ENCODE data around the gene FANCC. TPM values are rescaled to one million over a fixed set of nuclear protein-coding genes. Genes with fewer than 3 reads are reported as not detected.

FANCC gene
- total RNA-seq, 2 donors from 2014 or later = 17.6 to 23.5 TPM

DNA sequence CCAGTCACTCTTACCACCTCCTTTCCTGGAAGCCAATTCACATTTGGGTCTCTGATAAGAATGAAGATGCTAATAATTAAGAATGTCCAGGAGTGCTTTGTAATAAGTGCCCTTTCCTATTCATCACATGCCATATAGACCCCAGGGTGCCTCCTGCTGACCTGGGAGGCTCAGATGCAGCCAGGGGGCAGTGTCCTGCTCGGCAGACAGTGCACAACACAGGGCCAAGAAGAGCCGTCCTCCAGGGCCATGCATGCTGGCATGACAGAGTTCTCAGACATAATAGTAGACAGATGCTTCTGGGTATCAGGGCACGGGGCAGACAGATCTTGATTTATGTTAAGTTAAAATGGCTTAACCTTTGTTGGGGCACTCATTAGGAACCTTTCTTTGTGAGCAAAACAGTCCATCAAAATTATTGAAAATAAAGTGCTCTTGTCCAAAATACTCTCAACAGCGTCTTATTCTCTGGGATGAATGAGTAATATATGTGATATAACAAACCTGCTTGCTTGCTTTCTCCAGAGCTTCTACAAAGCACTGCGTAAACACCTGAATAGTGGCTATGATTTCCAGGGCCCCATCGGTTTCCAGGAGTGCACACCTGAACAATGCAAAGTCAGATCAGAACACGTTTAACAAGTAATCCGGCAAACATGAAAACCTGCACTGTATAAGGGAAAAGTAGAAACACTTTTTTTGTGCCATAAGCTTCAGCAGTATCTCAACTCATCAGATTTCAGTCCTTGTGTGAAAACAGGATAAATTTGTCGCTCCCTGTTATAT, 192.7 kb downstream of the FANCC start:
- Mint-ChIP-seq H3K4me3 (no peak overlapping the region), H3K36me3 (ENCODE audit: low read depth) (peaks cover 13% of the 10 kb centered on the region), H3K9me3 (no peaks in the 10 kb centered on the region), H3K27me3 (ENCODE audit: insufficient read depth) (no peaks in the 10 kb centered on the region), H3K27ac (no peak overlapping the region), H3K4me1 (peaks cover 14% of the 10 kb centered on the region)
- Histone ChIP-seq H3K9me3 (ENCODE audit: control insufficient read depth, low read length) (no peaks in the 10 kb centered on the region), H3K27ac (ENCODE audit: low read depth, low read length) (no peak overlapping the region), H3K27me3 (ENCODE audit: control insufficient read depth, insufficient read depth, low read length, poor library complexity, severe bottlenecking) (no peaks in the 10 kb centered on the region), H3K4me3 (ENCODE audit: low read length) (no peak overlapping the region), H3K4me1 (ENCODE audit: control insufficient read depth, insufficient read depth, low read length) (peaks cover 4% of the 10 kb centered on the region), H3K36me3 (ENCODE audit: control insufficient read depth, insufficient read depth, low read length) (peaks cover 3% of the 10 kb centered on the region), H3K9ac (ENCODE audit: extremely low read depth, low read length, poor library complexity, severe bottlenecking) (no peak overlapping the region)
- peak; percentile 73 for DNase-seq
- WGBS, 2 experiments (ENCODE audit: insufficient coverage in 1 of 2, insufficient read length in 1 of 2) = 91 to 97% methylated on average over 7 to 9 of the region's 9 CpGs
- TF ChIP-seq, protein P1, sequence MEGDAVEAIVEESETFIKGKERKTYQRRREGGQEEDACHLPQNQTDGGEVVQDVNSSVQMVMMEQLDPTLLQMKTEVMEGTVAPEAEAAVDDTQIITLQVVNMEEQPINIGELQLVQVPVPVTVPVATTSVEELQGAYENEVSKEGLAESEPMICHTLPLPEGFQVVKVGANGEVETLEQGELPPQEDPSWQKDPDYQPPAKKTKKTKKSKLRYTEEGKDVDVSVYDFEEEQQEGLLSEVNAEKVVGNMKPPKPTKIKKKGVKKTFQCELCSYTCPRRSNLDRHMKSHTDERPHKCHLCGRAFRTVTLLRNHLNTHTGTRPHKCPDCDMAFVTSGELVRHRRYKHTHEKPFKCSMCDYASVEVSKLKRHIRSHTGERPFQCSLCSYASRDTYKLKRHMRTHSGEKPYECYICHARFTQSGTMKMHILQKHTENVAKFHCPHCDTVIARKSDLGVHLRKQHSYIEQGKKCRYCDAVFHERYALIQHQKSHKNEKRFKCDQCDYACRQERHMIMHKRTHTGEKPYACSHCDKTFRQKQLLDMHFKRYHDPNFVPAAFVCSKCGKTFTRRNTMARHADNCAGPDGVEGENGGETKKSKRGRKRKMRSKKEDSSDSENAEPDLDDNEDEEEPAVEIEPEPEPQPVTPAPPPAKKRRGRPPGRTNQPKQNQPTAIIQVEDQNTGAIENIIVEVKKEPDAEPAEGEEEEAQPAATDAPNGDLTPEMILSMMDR (conservative IDR thresholded peaks at IDR 0.05) = peak; percentile 76

GRCh38 chr9:95120781-95121370, 196.6 kb downstream of the FANCC start:
- TF ChIP-seq, protein P1 (conservative IDR thresholded peaks at IDR 0.05) = no peak
- Mint-ChIP-seq H3K27me3 (ENCODE audit: insufficient read depth) (no peaks in the 10 kb centered on the region), H3K4me3 (no peak overlapping the region), H3K36me3 (ENCODE audit: low read depth) (peaks cover 13% of the 10 kb centered on the region), H3K27ac (no peak overlapping the region), H3K9me3 (no peaks in the 10 kb centered on the region), H3K4me1 (peaks cover 16% of the 10 kb centered on the region)
- peaks cover 3% of the 10 kb centered on the region for H3K36me3 ChIP-seq (ENCODE audit: control insufficient read depth, insufficient read depth, low read length)
- no peak overlapping the region for H3K4me3 ChIP-seq (ENCODE audit: low read length)
- no peaks in the 10 kb centered on the region for H3K9me3 ChIP-seq (ENCODE audit: control insufficient read depth, low read length)
- DNase-seq = no peak
- no peaks in the 10 kb centered on the region for H3K27me3 ChIP-seq (ENCODE audit: control insufficient read depth, insufficient read depth, low read length, poor library complexity, severe bottlenecking)
- no peak overlapping the region for H3K9ac ChIP-seq (ENCODE audit: extremely low read depth, low read length, poor library complexity, severe bottlenecking)
- no peak overlapping the region for H3K27ac ChIP-seq (ENCODE audit: low read depth, low read length)
- H3K4me1 ChIP-seq (ENCODE audit: control insufficient read depth, insufficient read depth, low read length) = peaks cover 5% of the 10 kb centered on the region

GRCh38 chr9:95118596-95118995, 198.9 kb downstream of the FANCC start:
- TF ChIP-seq, protein P1 (conservative IDR thresholded peaks at IDR 0.05) = no peak
- Histone ChIP-seq H3K9me3 (ENCODE audit: control insufficient read depth, low read length) (no peaks in the 10 kb centered on the region), H3K4me1 (ENCODE audit: control insufficient read depth, insufficient read depth, low read length) (peaks cover 5% of the 10 kb centered on the region), H3K27me3 (ENCODE audit: control insufficient read depth, insufficient read depth, low read length, poor library complexity, severe bottlenecking) (no peaks in the 10 kb centered on the region), H3K4me3 (ENCODE audit: low read length) (no peak overlapping the region), H3K9ac (ENCODE audit: extremely low read depth, low read length, poor library complexity, severe bottlenecking) (no peak overlapping the region), H3K36me3 (ENCODE audit: control insufficient read depth, insufficient read depth, low read length) (peaks cover 3% of the 10 kb centered on the region), H3K27ac (ENCODE audit: low read depth, low read length) (no peak overlapping the region)
- H3K27me3 Mint-ChIP-seq (ENCODE audit: insufficient read depth) = no peaks in the 10 kb centered on the region
- no peak for DNase-seq
- no peak overlapping the region for H3K4me3 Mint-ChIP-seq
- peaks cover 15% of the 10 kb centered on the region for H3K4me1 Mint-ChIP-seq
- peaks cover 5% of the 10 kb centered on the region for H3K36me3 Mint-ChIP-seq (ENCODE audit: low read depth)
- H3K9me3 Mint-ChIP-seq = no peaks in the 10 kb centered on the region
- 96% methylated on average over 4 of the region's 4 CpGs for WGBS, 2 experiments (ENCODE audit: insufficient coverage in 1 of 2, insufficient read length in 1 of 2)
- H3K27ac Mint-ChIP-seq = no peak overlapping the region
